H1 (cell line): Measurements from ENCODE around the gene JOSD2. TPM values are rescaled to one million over a fixed set of nuclear protein-coding genes. Genes with fewer than 3 reads are reported as not detected.

Experiments used
- CTCF ChIA-PET: fragments of 300-600 bp; sonication (Branson Sonifier 250); formaldehyde crosslinking; loops from one replicate; lab custom pipeline; 2021; ENCODE audit not compliant: partially characterized antibody; lab: Charles Lee
- POLR2A ChIA-PET: fragments of 300-600 bp; sonication (Branson Sonifier 250); formaldehyde crosslinking; loops from one replicate; lab custom pipeline; 2021; ENCODE audit warnings: inconsistent platforms; ENCODE audit not compliant: partially characterized antibody; lab: Charles Lee
- DNase-seq, 2 experiments: peaks; one replicate each; pipeline versions ENCODE4 v3.0.0 to v3.0.0-alpha.2; 2010 to 2022; ENCODE audit warnings: low spot score in 2 of 2, low read depth in 1 of 2, mixed read lengths in 1 of 2
- FAIRE-seq: peaks from 2 replicates; lab custom pipeline; 2011; peaks lifted over from hg19 to GRCh38; lab: Jason Lieb, UNC
- H2AFZ ChIP-seq: 2 replicates; pipeline ENCODE4 v1.8.1; 2012; ENCODE audit warnings: low read length, inconsistent platforms
- H2AK5ac ChIP-seq: 2 replicates; pipeline ENCODE4 v1.6.1; 2013; ENCODE audit warnings: low read depth, low read length
- H2BK120ac ChIP-seq: replicated peaks from 2 replicates; pipeline ENCODE3; 2013; ENCODE audit warnings: low read depth, low read length, inconsistent platforms
- H2BK12ac ChIP-seq: 2 replicates; pipeline ENCODE4 v1.6.1; 2013; ENCODE audit warnings: low read depth, low read length
- H2BK15ac ChIP-seq: 2 replicates; pipeline ENCODE4 v1.6.1; 2013; ENCODE audit warnings: low read length
- H2BK20ac ChIP-seq: 2 replicates; pipeline ENCODE4 v1.6.1; 2013; ENCODE audit warnings: low read length
- H2BK5ac ChIP-seq: 2 replicates; pipeline ENCODE4 v1.6.1; 2013; ENCODE audit warnings: low read depth, low read length
- H3K14ac ChIP-seq: 2 replicates; pipeline ENCODE4 v1.6.1; 2013; ENCODE audit warnings: inconsistent platforms; ENCODE audit not compliant: insufficient read length
- H3K18ac ChIP-seq: 2 replicates; pipeline ENCODE4 v1.6.1; 2013; ENCODE audit warnings: low read length; ENCODE audit errors: extremely low read depth
- H3K23ac ChIP-seq: 2 replicates; pipeline ENCODE4 v1.6.1; 2013; ENCODE audit warnings: inconsistent platforms; ENCODE audit not compliant: insufficient read length
- H3K23me2 ChIP-seq: 2 replicates; pipeline ENCODE4 v1.6.1; 2013; ENCODE audit warnings: low read depth, low read length
- H3K27ac ChIP-seq: 2 replicates; pipeline ENCODE4 v1.6.1; 2011; ENCODE audit warnings: low read depth, low read length, inconsistent platforms
- H3K27me3 ChIP-seq, 4 experiments: replicated peaks in 1 of 4; 1 replicate in 1 of 4; 2 replicates in 3 of 4; pipeline versions ENCODE4 v1.6.1 to v1.8.1; 2011 to 2013; ENCODE audit warnings: low read length in 3 of 4, mild to moderate bottlenecking in 3 of 4, inconsistent platforms in 2 of 4, mixed read lengths in 2 of 4, moderate library complexity in 1 of 4; ENCODE audit not compliant: control insufficient read depth in 3 of 4, insufficient read depth in 3 of 4; ENCODE audit errors: extremely low read depth in 1 of 4
- H3K36me3 ChIP-seq, 4 experiments: 2 replicates each; pipeline versions ENCODE4 v1.6.1 to v1.8.1; 2011 to 2013; ENCODE audit warnings: mild to moderate bottlenecking in 4 of 4, low read length in 3 of 4, moderate library complexity in 2 of 4, control low read depth in 1 of 4, inconsistent platforms in 1 of 4; ENCODE audit not compliant: insufficient read depth in 4 of 4, control insufficient read depth in 2 of 4
- H3K4ac ChIP-seq: replicated peaks from 2 replicates; pipeline ENCODE3; 2013; ENCODE audit warnings: low read length, low read depth, mixed read lengths, inconsistent platforms; ENCODE audit not compliant: insufficient read length
- H3K4me1 ChIP-seq, 4 experiments: replicated peaks in 1 of 4; 1 replicate in 1 of 4; 2 replicates in 3 of 4; pipeline versions ENCODE4 v1.6.1 to v1.8.1; 2011 to 2013; ENCODE audit warnings: low read length in 3 of 4, inconsistent platforms in 2 of 4, mixed read lengths in 1 of 4; ENCODE audit not compliant: insufficient read depth in 4 of 4, control insufficient read depth in 3 of 4
- H3K4me2 ChIP-seq, 2 experiments: 2 replicates each; pipeline versions ENCODE4 v1.6.1 to v1.8.1; 2011 to 2013; ENCODE audit warnings: low read depth in 2 of 2, low read length in 2 of 2, control low read depth in 1 of 2, inconsistent platforms in 1 of 2, mild to moderate bottlenecking in 1 of 2; ENCODE audit not compliant: insufficient read depth in 1 of 2
- H3K4me3 ChIP-seq, 4 experiments: fragments of 200-600, 300-600 bp in 1 of 4; sonication (generic), shearing (Covaris generic), sonication (Bioruptor Twin) in 1 of 4; 2 replicates each; pipeline versions ENCODE4 v1.5.1 to v1.8.1; 2011 to 2016; ENCODE audit warnings: low read length in 4 of 4, low read depth in 3 of 4, control low read depth in 2 of 4, inconsistent platforms in 2 of 4, mild to moderate bottlenecking in 2 of 4, mixed read lengths in 1 of 4, moderate library complexity in 1 of 4; ENCODE audit not compliant: insufficient read depth in 2 of 4; ENCODE audit errors: extremely low read depth in 1 of 4
- H3K56ac ChIP-seq: replicated peaks from 2 replicates; pipeline ENCODE3; 2013; ENCODE audit warnings: low read depth, mild to moderate bottlenecking, mixed read lengths, low read length, inconsistent platforms; ENCODE audit not compliant: insufficient read length
- H3K79me1 ChIP-seq: 2 replicates; pipeline ENCODE4 v1.6.1; 2013; ENCODE audit warnings: low read depth, low read length, control low read depth
- H3K79me2 ChIP-seq, 2 experiments: 2 replicates each; pipeline versions ENCODE4 v1.6.1 to v1.8.1; 2012 to 2013; ENCODE audit warnings: low read length in 2 of 2, mild to moderate bottlenecking in 2 of 2, inconsistent platforms in 1 of 2; ENCODE audit not compliant: insufficient read depth in 2 of 2, control insufficient read depth in 1 of 2
- H3K9ac ChIP-seq, 4 experiments: replicated peaks in 1 of 4; 1 replicate in 1 of 4; 2 replicates in 3 of 4; pipeline versions ENCODE4 v1.6.1 to v1.8.1; 2011 to 2013; ENCODE audit warnings: low read depth in 3 of 4, low read length in 3 of 4, control low read depth in 2 of 4, mild to moderate bottlenecking in 2 of 4, moderate library complexity in 2 of 4, inconsistent platforms in 1 of 4; ENCODE audit errors: extremely low read depth in 1 of 4
- H3K9me3 ChIP-seq, 2 experiments: 2 replicates each; pipeline versions ENCODE4 v1.6.1 to v1.8.1; 2012 to 2013; ENCODE audit warnings: mild to moderate bottlenecking in 2 of 2, moderate library complexity in 2 of 2, control low read depth in 1 of 2, inconsistent platforms in 1 of 2, low read depth in 1 of 2, low read length in 1 of 2, mixed read lengths in 1 of 2; ENCODE audit not compliant: insufficient read depth in 2 of 2
- H4K20me1 ChIP-seq, 2 experiments: replicated peaks in 1 of 2; 2 replicates each; pipeline versions ENCODE3 to v1.8.1; 2011 to 2013; ENCODE audit warnings: inconsistent platforms in 2 of 2, low read length in 2 of 2, mild to moderate bottlenecking in 1 of 2; ENCODE audit not compliant: insufficient read depth in 2 of 2, control insufficient read depth in 1 of 2
- H4K5ac ChIP-seq: 2 replicates; pipeline ENCODE4 v1.6.1; 2013; ENCODE audit warnings: low read length, low read depth, mixed read lengths, inconsistent platforms; ENCODE audit not compliant: insufficient read length
- H4K8ac ChIP-seq: 2 replicates; pipeline ENCODE4 v1.8.0; 2013; ENCODE audit warnings: mild to moderate bottlenecking, moderate library complexity, low read length, inconsistent platforms; ENCODE audit not compliant: insufficient read depth; ENCODE audit errors: extremely low read depth
- H4K91ac ChIP-seq: replicated peaks from 2 replicates; pipeline ENCODE3; 2013; ENCODE audit warnings: low read length, mixed read lengths, inconsistent platforms; ENCODE audit not compliant: insufficient read length
- BACH1 ChIP-seq: IDR thresholded peaks from 2 replicates; pipeline ENCODE4 v1.6.1; 2012; ENCODE audit warnings: low read length, improper control_type of control experiment
- CHD1 ChIP-seq: IDR thresholded peaks from 2 replicates; pipeline ENCODE4 v1.6.1; 2012; ENCODE audit warnings: low read depth, low read length, improper control_type of control experiment
- NRF1 ChIP-seq: IDR thresholded peaks from 2 replicates; pipeline ENCODE4 v1.6.1; 2011; ENCODE audit warnings: mild to moderate bottlenecking, low read depth, low read length, improper control_type of control experiment
- RBBP5 ChIP-seq: IDR thresholded peaks from 2 replicates; pipeline ENCODE4 v1.7.1; 2012; ENCODE audit warnings: low read depth, mild to moderate bottlenecking, inconsistent platforms, low read length, moderate library complexity, borderline replicate concordance
- SIX5 ChIP-seq: IDR thresholded peaks from 2 replicates; pipeline ENCODE4 v1.6.1; 2011; ENCODE audit warnings: mild to moderate bottlenecking, low read depth, low read length
- ZNF274 ChIP-seq: IDR thresholded peaks from 2 replicates; pipeline ENCODE4 v1.7.0; 2012; ENCODE audit warnings: low read length, borderline replicate concordance; ENCODE audit errors: extremely low read depth
- WGBS, 2 experiments: shearing (Covaris generic) in 1 of 2; methylation state at CpG; one replicate each; pipeline versions ENCODE4 v1.1.6 to v1.1.7; 2013 to 2015; ENCODE audit warnings: low lambda C conversion rate in 2 of 2, mixed read lengths in 2 of 2, inconsistent platforms in 1 of 2, low coverage in 1 of 2, missing lambda C conversion rate in 1 of 2; ENCODE audit not compliant: insufficient replicate concordance in 2 of 2, insufficient coverage in 1 of 2, insufficient read length in 1 of 2; ENCODE audit errors: extremely low coverage in 1 of 2, missing lambda C conversion rate in 1 of 2; 5-methylcytosine and 5-hydroxymethylcytosine counted together
- polyA plus RNA-seq, 7 experiments: library from polyadenylated mRNA; depleted of rRNA in 3 of 7; stranded (reverse) in 5 of 7; unstranded in 2 of 7; fragments of >200 nt in 5 of 7; fragments of 200-250 nt in 2 of 7; gene quantifications; 1 replicate in 5 of 7; 2 replicates in 1 of 7; 4 replicates in 1 of 7; pipeline versions ENCODE4 v1.2.1 to v1.2.3, GENCODE V29; 2011 to 2013; ENCODE audit warnings: missing spikeins in 2 of 7, mixed read lengths in 2 of 7
- total RNA-seq: library from RNA; stranded (reverse); fragmentation: NEBNext Ultra II Directional; extraction: Animal tissue kit (Norgen Biotek cat#: 25700); gene quantifications from 2 replicates; pipeline ENCODE4 v1.2.1, GENCODE V29; 2021

Gene JOSD2
- total and polyA plus RNA-seq, 2 of the 8 experiments (the other 6 are each of a cell fraction or from before 2014, with no cell fraction given), result 1.9 to 6.6 TPM

DNA sequence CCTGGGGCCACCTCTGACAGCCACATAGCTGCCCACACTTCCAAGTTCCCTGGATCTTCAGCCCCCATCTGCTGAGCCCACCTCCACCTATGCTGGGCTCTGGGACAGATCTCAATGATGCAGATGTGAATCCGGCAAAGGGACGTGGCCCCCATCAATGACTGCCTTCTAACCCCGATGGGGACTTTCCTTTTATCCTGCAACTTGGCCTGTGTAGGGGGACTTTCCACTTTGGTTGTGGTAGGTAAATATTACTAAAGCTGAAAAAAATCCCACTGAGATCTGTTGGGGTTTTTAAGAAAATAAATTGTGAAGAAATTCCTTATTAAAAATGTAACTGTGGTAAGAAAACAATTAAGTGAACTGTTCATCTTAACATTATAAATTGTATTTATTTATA, 23.5 kb upstream of the JOSD2 start:
- Histone ChIP-seq H3K14ac (no peak overlapping the region), H3K4me3 (no peak overlapping the region), H3K79me1 (no peaks in the 10 kb centered on the region), H2AK5ac (no peak overlapping the region), H4K8ac (no peak overlapping the region), H3K4ac (no peak overlapping the region), H3K36me3 (0 out of 8 replicates have a peak, but pooled peaks cover 0 to 3% (median 0%) of the 10 kb centered on the region in 4 experiments), H3K4me2 (no peak overlapping the region), H3K18ac (no peak overlapping the region), H3K9me3 (peaks cover 0 to 3% of the 10 kb centered on the region in 2 experiments; a peak in 1 of 4 replicates), H2BK5ac (no peak overlapping the region), H2BK120ac (no peak overlapping the region), H3K79me2 (no peaks in the 10 kb centered on the region), H2BK20ac (no peak overlapping the region), H3K4me1 (peaks cover 0 to 5% (median 1%) of the 10 kb centered on the region in 4 experiments; a peak in 3 of 7 replicates), H2BK15ac (no peak overlapping the region), H4K91ac (no peak overlapping the region), H3K23me2 (no peaks in the 10 kb centered on the region; the same call in 1 of the 2 replicates), H4K20me1 (peaks cover 0 to 4% of the 10 kb centered on the region in 2 experiments), H4K5ac (no peak overlapping the region), H3K56ac (no peak overlapping the region), H3K27me3 (no peaks in the 10 kb centered on the region; a peak in 1 of 7 replicates), H3K23ac (no peak overlapping the region), H3K27ac (no peak overlapping the region), H2AFZ (no peak overlapping the region), H3K9ac (no peak overlapping the region), H2BK12ac (no peak overlapping the region)
- POLR2A ChIA-PET, result interaction anchor here (0.6 kb wide), 1 partner anchor 126 kb away, joined by 4 read pairs; no protein-coding TSS in a partner anchor
- CTCF ChIA-PET, result interaction anchor here (0.8 to 17.1 kb wide), 9 partner anchors 8 to 249 kb away, joined by 3 to 269 read pairs (median 3); partner anchors contain the start of genes ASPDH and JOSD2
- TF ChIP-seq RBBP5 (no peak), BACH1 (no peak), ZNF274 (no peak), NRF1 (no peak), CHD1 (no peak), SIX5 (no peak)
- WGBS, 2 experiments, result 89% methylated on average over 3 of the region's 3 CpGs; no CpG with 5 or more reads in 1 of the 2 experiments
- DNase-seq, result no peak
- no peak for FAIRE-seq
